Sigmoid colon (tissue), 4 donors: ENCODE measurements around the gene TMED9.
A peak's percentile ranks its signal among the peaks of the same experiment; 100 is the strongest.

Source experiments
- CTCF ChIP-seq, 4 experiments: fragments of 450-650 bp in 3 of 4; fragments of 200-600 bp in 1 of 4; IDR thresholded peaks; one replicate each; pipeline ENCODE4 v1.5.1; 2016 to 2019; ENCODE audit warnings: antibody characterized with exemption in 4 of 4, mild to moderate bottlenecking in 3 of 4, moderate library complexity in 2 of 4
- EP300 ChIP-seq, 4 donors: sonication (generic); formaldehyde crosslinking; IDR thresholded peaks; one replicate each; pipeline ENCODE4 v1.6.1; 2017; ENCODE audit warnings: antibody characterized with exemption in 4 of 4

GRCh38 chr5:177545487-177546257, 46.3 kb upstream of the TMED9 start:
- TF ChIP-seq CTCF (IDR thresholded peaks at IDR 0.05) (no peak), EP300 (IDR thresholded peaks at IDR 0.05) (peak in 1 of 4 donors; percentile 57)
